Hepatocyte (in vitro differentiated cells): ENCODE data around the gene KRT80. TPM values are rescaled to one million over a fixed set of nuclear protein-coding genes. Genes with fewer than 3 reads are reported as not detected.

Experiments used
- DNase-seq: peaks from one replicate; pipeline ENCODE4 v3.0.0-alpha.2; 2016; ENCODE audit warnings: low spot score
- H2AFZ ChIP-seq: fragments of 200-600 bp; sonication (generic); 2 replicates; pipeline ENCODE4 v1.6.0; 2016; ENCODE audit warnings: antibody characterized with exemption, mild to moderate bottlenecking
- H3K27ac ChIP-seq: fragments of 200-600 bp; sonication (generic); 2 replicates; pipeline ENCODE4 v1.5.1; 2016; ENCODE audit warnings: mild to moderate bottlenecking
- H3K27me3 ChIP-seq: fragments of 200-600 bp; sonication (generic); 2 replicates; pipeline ENCODE4 v1.6.1; 2016
- H3K36me3 ChIP-seq: fragments of 200-600 bp; sonication (generic); replicated peaks from 2 replicates; pipeline ENCODE4 v1.5.1; 2016; ENCODE audit warnings: low read depth; ENCODE audit not compliant: insufficient read depth
- H3K4me1 ChIP-seq: fragments of 200-600 bp; sonication (generic); 2 replicates; pipeline ENCODE4 v1.5.1; 2016; ENCODE audit warnings: mild to moderate bottlenecking, moderate library complexity; ENCODE audit not compliant: insufficient read depth
- H3K4me2 ChIP-seq: fragments of 200-600 bp; sonication (generic); 2 replicates; pipeline ENCODE4 v1.6.0; 2016
- H3K4me3 ChIP-seq: fragments of 200-600 bp; sonication (generic); 2 replicates; pipeline ENCODE4 v1.5.1; 2016; ENCODE audit warnings: mild to moderate bottlenecking
- H3K79me2 ChIP-seq: fragments of 200-600 bp; sonication (generic); 2 replicates; pipeline ENCODE4 v1.6.0; 2017; ENCODE audit warnings: mild to moderate bottlenecking
- H3K9me2 ChIP-seq: fragments of 200-600 bp; sonication (generic); replicated peaks from 2 replicates; pipeline ENCODE4 v1.6.0; 2017; ENCODE audit warnings: mild to moderate bottlenecking; ENCODE audit not compliant: insufficient read depth
- H3K9me3 ChIP-seq: fragments of 200-600 bp; sonication (generic); 2 replicates; pipeline ENCODE4 v1.5.1; 2016; ENCODE audit warnings: low read depth, mild to moderate bottlenecking
- H4K20me1 ChIP-seq: fragments of 200-600 bp; sonication (generic); 2 replicates; pipeline ENCODE4 v1.6.0; 2016; ENCODE audit warnings: mild to moderate bottlenecking; ENCODE audit not compliant: insufficient read depth, poor library complexity, severe bottlenecking
- EZH2 ChIP-seq: fragments of 200-600 bp; sonication (generic); IDR thresholded peaks from 2 replicates; pipeline ENCODE4 v1.6.1; 2016; ENCODE audit warnings: antibody characterized with exemption, mild to moderate bottlenecking, borderline replicate concordance
- EZH2phosphoT487 ChIP-seq: fragments of 200-600 bp; sonication (generic); IDR thresholded peaks from one replicate; pipeline ENCODE4 v1.6.1; 2018; ENCODE audit warnings: antibody characterized with exemption, mild to moderate bottlenecking, low read depth, moderate library complexity; ENCODE audit not compliant: unreplicated experiment, severe bottlenecking
- WGBS: methylation state at CpG from one replicate; pipeline ENCODE4 v1.1.6; 2016; ENCODE audit warnings: low lambda C conversion rate; ENCODE audit errors: missing lambda C conversion rate; 5-methylcytosine and 5-hydroxymethylcytosine counted together
- polyA plus RNA-seq: library from polyadenylated mRNA; unstranded; fragments of >200 nt; fragmentation: Nextera tagmentation; extraction: Ambion mirVana; gene quantifications from 2 replicates; pipeline ENCODE4 v1.2.1, GENCODE V29; 2016
- total RNA-seq: library from RNA; depleted of rRNA; stranded (reverse); fragments of >200 nt; gene quantifications from 2 replicates; pipeline ENCODE4 v1.2.3, GENCODE V29; 2014
- TF ChIP-seq, protein P1 (sequence below): fragments of 200-600 bp; sonication (generic); IDR thresholded peaks from 2 replicates; pipeline ENCODE4 v1.5.1; 2016; ENCODE audit warnings: antibody characterized with exemption, mild to moderate bottlenecking; ENCODE audit not compliant: poor library complexity

KRT80 gene
- total and polyA plus RNA-seq, 2 experiments from 2014 or later = 0.77 to 1.2 TPM

DNA sequence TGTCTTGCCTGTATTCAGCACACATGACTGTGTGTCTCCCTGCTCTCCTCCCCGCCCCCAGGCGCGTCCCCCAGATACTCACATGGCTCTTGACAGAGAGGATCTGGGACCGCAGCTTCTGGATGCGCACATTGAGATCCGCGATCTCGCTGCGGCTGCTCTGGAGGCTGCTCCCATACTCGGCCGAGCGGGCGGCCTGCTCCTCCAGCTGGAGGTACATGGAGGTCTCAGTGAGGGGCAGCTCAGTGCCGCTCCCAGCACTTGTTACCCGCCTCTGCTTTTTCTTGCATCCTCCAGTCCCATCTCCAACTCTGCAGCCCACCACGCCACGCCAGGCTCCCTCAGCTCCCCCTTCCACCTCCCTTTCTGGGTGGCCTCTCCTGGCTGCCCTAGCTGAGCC lies 18.9 kb downstream of the KRT80 start:
- no peak for DNase-seq
- H2AFZ ChIP-seq = no peak overlapping the region

DNA sequence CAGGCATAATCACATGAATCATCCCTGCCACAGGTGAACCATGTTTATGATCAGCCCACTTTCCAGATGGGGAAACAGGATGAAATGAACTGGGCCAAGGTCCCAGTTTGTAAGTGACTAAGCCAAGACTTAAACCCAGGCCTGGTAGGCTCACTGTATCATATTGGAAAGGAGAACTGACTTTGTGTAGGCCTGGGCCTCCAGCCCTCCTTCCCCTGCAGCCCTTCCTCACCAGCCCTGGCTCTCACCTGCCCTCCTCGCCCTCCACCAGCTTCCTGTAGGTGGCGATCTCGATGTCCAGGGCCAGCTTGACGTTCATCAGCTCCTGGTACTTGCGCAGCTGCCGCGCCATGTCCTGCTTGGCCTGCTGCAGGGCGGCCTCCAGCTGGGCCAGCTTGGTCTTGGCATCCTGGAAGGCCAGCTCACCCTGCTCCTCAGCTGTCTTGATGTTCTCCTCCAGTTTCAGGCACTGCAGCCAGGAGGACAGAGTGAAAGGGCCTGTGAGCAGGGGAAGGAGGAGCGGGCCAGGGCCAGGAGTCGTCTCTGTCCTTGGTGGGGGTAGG lies 19.8 kb downstream of the KRT80 start:
- TF ChIP-seq, protein P1, sequence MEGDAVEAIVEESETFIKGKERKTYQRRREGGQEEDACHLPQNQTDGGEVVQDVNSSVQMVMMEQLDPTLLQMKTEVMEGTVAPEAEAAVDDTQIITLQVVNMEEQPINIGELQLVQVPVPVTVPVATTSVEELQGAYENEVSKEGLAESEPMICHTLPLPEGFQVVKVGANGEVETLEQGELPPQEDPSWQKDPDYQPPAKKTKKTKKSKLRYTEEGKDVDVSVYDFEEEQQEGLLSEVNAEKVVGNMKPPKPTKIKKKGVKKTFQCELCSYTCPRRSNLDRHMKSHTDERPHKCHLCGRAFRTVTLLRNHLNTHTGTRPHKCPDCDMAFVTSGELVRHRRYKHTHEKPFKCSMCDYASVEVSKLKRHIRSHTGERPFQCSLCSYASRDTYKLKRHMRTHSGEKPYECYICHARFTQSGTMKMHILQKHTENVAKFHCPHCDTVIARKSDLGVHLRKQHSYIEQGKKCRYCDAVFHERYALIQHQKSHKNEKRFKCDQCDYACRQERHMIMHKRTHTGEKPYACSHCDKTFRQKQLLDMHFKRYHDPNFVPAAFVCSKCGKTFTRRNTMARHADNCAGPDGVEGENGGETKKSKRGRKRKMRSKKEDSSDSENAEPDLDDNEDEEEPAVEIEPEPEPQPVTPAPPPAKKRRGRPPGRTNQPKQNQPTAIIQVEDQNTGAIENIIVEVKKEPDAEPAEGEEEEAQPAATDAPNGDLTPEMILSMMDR = peak; percentile 15
- no peak for TF ChIP-seq EZH2phosphoT487
- DNase-seq = no peak
- Histone ChIP-seq H4K20me1 (no peaks in the 10 kb centered on the region), H3K4me3 (no peak overlapping the region), H3K4me2 (no peak overlapping the region), H3K27me3 (no peaks in the 10 kb centered on the region), H3K4me1 (peaks cover 40% of the 10 kb centered on the region), H3K36me3 (no peaks in the 10 kb centered on the region), H3K9me3 (no peaks in the 10 kb centered on the region), H3K9me2 (no peaks in the 10 kb centered on the region), H3K79me2 (no peaks in the 10 kb centered on the region), H2AFZ (no peak overlapping the region), H3K27ac (no peak overlapping the region)
- whole genome bisulfite sequencing = 67% methylated on average over 10 of the region's 10 CpGs

More for the DNA sequence above, 18.9 kb downstream of the KRT80 start:
- no peak overlapping the region for H3K27ac ChIP-seq
- H3K4me3 ChIP-seq = no peak overlapping the region
- 98% methylated on average over 9 of the region's 17 CpGs for WGBS
- no peaks in the 10 kb centered on the region for H3K79me2 ChIP-seq
- H3K4me2 ChIP-seq = no peak overlapping the region
- no peaks in the 10 kb centered on the region for H4K20me1 ChIP-seq
- peaks cover 31% of the 10 kb centered on the region for H3K4me1 ChIP-seq
- no peaks in the 10 kb centered on the region for H3K9me3 ChIP-seq
- H3K27me3 ChIP-seq = no peaks in the 10 kb centered on the region
- TF ChIP-seq, protein P1 = no peak
- TF ChIP-seq EZH2phosphoT487 (no peak), EZH2 (no peak)
- no peaks in the 10 kb centered on the region for H3K36me3 ChIP-seq
- H3K9me2 ChIP-seq = no peaks in the 10 kb centered on the region

DNA sequence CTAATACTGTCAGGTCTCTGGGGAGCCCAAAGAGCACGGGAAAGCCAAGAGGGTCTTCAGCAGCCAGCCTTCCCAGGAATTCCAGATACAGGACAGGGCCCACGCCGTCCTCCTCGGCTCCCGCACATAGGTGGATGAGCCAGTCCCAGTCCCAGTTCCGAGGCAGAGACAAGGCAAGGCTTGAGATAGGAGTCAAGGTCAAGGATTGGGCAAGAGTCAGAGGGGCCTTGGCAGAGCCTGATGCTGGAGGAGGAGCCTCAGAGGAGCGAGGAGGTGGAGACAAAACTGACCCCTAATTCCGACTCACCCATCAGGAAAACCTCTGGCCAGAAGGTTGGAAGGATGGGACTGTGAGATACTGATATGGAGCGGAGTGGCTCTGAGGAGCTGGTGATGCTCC lies 21.0 kb downstream of the KRT80 start:
- Histone ChIP-seq H3K9me2 (no peaks in the 10 kb centered on the region), H3K79me2 (no peaks in the 10 kb centered on the region), H3K27me3 (no peaks in the 10 kb centered on the region), H3K27ac (no peak overlapping the region), H3K4me2 (no peak overlapping the region), H3K4me1 (peaks cover 41% of the 10 kb centered on the region), H3K9me3 (no peaks in the 10 kb centered on the region), H3K4me3 (no peak overlapping the region), H4K20me1 (no peaks in the 10 kb centered on the region), H2AFZ (no peak overlapping the region), H3K36me3 (no peaks in the 10 kb centered on the region)
- no peak for DNase-seq
- no peak for TF ChIP-seq EZH2
- no peak for TF ChIP-seq EZH2phosphoT487
- TF ChIP-seq, protein P1 = no peak
- 93% methylated on average over 9 of the region's 9 CpGs for WGBS
